Subcutaneous abdominal adipose tissue (tissue), 5 donors: ENCODE results near the gene UNC119B.

Experiments used
- H3K27ac ChIP-seq: one replicate; pipeline ENCODE4 v1.7.0; 2013; ENCODE audit warnings: low read depth, mild to moderate bottlenecking, inconsistent platforms, low read length, moderate library complexity
- H3K27me3 ChIP-seq, 5 donors: one replicate each; pipeline ENCODE4 v1.7.0; 2013; ENCODE audit warnings: low read length in 5 of 5, inconsistent platforms in 1 of 5; ENCODE audit not compliant: control insufficient read depth in 5 of 5, insufficient read depth in 4 of 5
- H3K36me3 ChIP-seq, 5 donors: one replicate each; pipeline ENCODE4 v1.7.0; 2013; ENCODE audit warnings: low read length in 5 of 5; ENCODE audit not compliant: control insufficient read depth in 5 of 5, insufficient read depth in 5 of 5
- H3K4me1 ChIP-seq, 5 donors: one replicate each; pipeline ENCODE4 v1.7.0; 2013; ENCODE audit warnings: low read length in 5 of 5, mild to moderate bottlenecking in 3 of 5, moderate library complexity in 1 of 5; ENCODE audit not compliant: control insufficient read depth in 5 of 5, insufficient read depth in 5 of 5
- H3K4me3 ChIP-seq, 5 donors: one replicate each; pipeline ENCODE4 v1.7.0; 2013; ENCODE audit warnings: low read length in 5 of 5, low read depth in 1 of 5
- H3K9ac ChIP-seq, 5 donors: one replicate each; pipeline ENCODE4 v1.7.0; 2013; ENCODE audit warnings: low read length in 5 of 5, mild to moderate bottlenecking in 4 of 5, moderate library complexity in 3 of 5
- H3K9me3 ChIP-seq, 5 donors: one replicate each; pipeline ENCODE4 v1.7.0; 2013; ENCODE audit warnings: low read length in 5 of 5; ENCODE audit not compliant: control insufficient read depth in 5 of 5
- donor health status: healthy.
- donor health status: healthy.
- donor health status: healthy.
- donor health status: healthy.
- donor health status: healthy.

The UNC119B gene

GRCh38 chr12:120738252-120739030, 28.2 kb downstream of the UNC119B start:
- Histone ChIP-seq H3K36me3 (peaks cover 0 to 49% (median 32%) of the 10 kb centered on the region in 5 donors), H3K9me3 (no peaks in the 10 kb centered on the region), H3K9ac (peak overlapping the region in 1 of 5 donors; percentile 25), H3K27ac (no peak overlapping the region), H3K27me3 (no peaks in the 10 kb centered on the region), H3K4me1 (peaks cover 5 to 22% (median 15%) of the 10 kb centered on the region in 5 donors), H3K4me3 (no peak overlapping the region)

GRCh38 chr12:120739031-120739762, 28.9 kb downstream of the UNC119B start:
- Histone ChIP-seq H3K27me3 (no peaks in the 10 kb centered on the region), H3K36me3 (peaks cover 0 to 45% (median 31%) of the 10 kb centered on the region in 5 donors), H3K4me1 (peaks cover under 1 to 16% (median 11%) of the 10 kb centered on the region in 5 donors), H3K27ac (no peak overlapping the region), H3K9ac (peak overlapping the region in 1 of 5 donors; percentile 29), H3K9me3 (no peaks in the 10 kb centered on the region), H3K4me3 (no peak overlapping the region)

DNA sequence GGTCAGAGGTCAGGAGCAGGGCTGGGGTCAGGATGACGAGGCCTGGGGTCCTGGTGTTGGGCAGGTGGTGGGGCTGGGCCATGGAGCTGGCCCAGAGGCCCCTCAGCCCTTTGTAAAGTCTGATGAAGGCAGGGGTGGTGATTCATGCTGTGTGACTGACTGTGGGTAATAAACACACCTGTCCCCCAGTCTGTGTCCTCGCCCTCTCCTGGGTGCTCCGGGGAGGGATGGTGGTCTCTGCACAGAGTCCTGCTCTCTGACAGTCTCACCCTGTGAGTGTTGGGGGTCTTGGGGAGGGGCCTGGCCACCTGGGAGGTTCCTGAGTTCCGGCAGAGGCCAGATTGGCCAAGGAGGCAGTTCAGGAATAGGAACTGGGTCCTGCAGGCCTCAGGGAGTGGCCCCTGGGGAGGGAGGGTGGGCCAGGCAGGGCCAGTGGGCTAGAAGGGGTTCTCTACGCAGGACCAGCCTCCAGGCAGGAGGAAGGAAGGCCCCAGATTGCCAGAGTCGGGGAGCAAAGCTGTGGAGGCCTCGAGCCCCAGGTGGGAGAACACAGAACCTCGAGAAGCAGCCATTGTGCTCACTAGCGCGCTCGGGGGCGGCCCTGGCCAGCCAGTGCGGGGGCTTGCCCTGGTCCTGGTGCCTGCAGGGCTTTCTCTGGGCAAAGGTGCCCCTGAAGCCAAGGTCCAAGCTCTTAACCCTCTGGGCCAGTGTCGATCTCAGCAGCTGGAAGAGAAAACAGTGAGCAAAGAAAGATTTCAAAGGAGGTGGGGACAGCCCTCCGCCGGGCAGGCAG, 29.8 kb downstream of the UNC119B start:
- no peak overlapping the region for H3K4me3 ChIP-seq
- peaks cover 0 to 44% (median 28%) of the 10 kb centered on the region in 5 donors for H3K36me3 ChIP-seq
- peaks cover 0 to 13% (median 8%) of the 10 kb centered on the region in 5 donors for H3K4me1 ChIP-seq
- peak overlapping the region in 1 of 5 donors; percentile 29 for H3K9ac ChIP-seq
- H3K27ac ChIP-seq = no peak overlapping the region
- H3K27me3 ChIP-seq = no peaks in the 10 kb centered on the region
- H3K9me3 ChIP-seq = no peaks in the 10 kb centered on the region

GRCh38 chr12:120740871-120741270, 30.6 kb downstream of the UNC119B start:
- Histone ChIP-seq H3K9me3 (no peaks in the 10 kb centered on the region), H3K4me1 (peaks cover 0 to 13% (median 8%) of the 10 kb centered on the region in 5 donors), H3K27ac (no peak overlapping the region), H3K27me3 (no peaks in the 10 kb centered on the region), H3K9ac (no peak overlapping the region), H3K4me3 (no peak overlapping the region), H3K36me3 (peaks cover 0 to 44% (median 28%) of the 10 kb centered on the region in 5 donors)

GRCh38 chr12:120741476-120742421, 31.5 kb downstream of the UNC119B start:
- Histone ChIP-seq H3K27ac (no peak overlapping the region), H3K4me1 (peaks cover 0 to 13% (median 8%) of the 10 kb centered on the region in 5 donors), H3K9me3 (no peaks in the 10 kb centered on the region), H3K36me3 (peaks cover 0 to 37% (median 25%) of the 10 kb centered on the region in 5 donors), H3K4me3 (no peak overlapping the region), H3K27me3 (no peaks in the 10 kb centered on the region), H3K9ac (no peak overlapping the region)

DNA sequence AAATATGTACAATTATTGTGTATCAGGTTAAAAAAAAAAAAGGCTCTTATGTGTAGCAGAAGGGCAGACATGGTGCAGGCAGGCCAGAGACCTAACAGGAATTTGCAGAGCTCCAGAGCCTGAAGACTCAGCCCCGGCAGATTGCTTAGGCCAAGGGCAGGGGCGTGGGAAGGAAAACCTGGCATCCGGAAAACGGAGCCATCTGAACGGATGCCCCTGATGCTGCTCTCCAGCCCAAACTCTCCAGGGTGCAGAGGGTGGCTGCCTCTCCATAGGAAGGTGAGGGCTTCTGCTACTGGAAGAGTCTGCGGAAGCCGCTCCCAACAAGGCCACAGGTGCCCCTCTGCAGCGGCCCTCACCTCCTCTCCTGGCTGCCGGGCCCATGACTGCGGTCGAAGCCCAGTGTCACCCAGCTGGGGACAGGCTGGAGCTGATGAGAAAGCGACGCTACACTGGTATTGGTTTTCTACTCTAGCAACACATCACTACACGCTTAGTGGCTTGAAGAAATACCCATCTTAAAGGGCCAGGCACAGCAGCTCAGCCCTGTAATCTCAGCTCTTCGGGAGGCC, 34.8 kb downstream of the UNC119B start:
- no peak overlapping the region for H3K27ac ChIP-seq

DNA sequence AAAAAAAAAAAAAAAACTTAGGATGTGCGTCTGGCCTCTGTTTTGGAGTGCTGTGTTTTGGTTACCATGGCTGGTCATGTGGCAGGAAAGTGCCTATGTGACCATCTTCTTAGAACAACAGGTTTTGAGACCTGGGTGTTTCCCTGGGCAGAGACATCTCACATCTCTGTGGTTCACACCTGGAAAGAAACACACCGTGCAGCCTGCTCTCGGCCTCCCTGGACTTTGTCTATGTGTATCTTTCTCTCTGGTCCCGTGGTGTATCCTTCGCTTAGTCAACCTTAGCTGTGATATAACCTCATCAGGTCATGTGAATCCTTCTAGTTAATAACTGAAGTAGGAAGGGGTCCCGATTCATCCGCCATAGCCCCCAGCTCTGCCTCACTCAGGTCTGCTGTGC, 38.0 kb downstream of the UNC119B start:
- H3K9ac ChIP-seq = no peak overlapping the region
- H3K4me1 ChIP-seq = no peaks in the 10 kb centered on the region
- no peaks in the 10 kb centered on the region for H3K36me3 ChIP-seq
- no peak overlapping the region for H3K27ac ChIP-seq
- no peaks in the 10 kb centered on the region for H3K9me3 ChIP-seq
- no peaks in the 10 kb centered on the region for H3K27me3 ChIP-seq
- H3K4me3 ChIP-seq = no peak overlapping the region

More for the DNA sequence above, 34.8 kb downstream of the UNC119B start:
- Histone ChIP-seq H3K9ac (no peak overlapping the region), H3K4me3 (no peak overlapping the region), H3K27me3 (no peaks in the 10 kb centered on the region), H3K4me1 (peaks cover 0 to 13% (median 8%) of the 10 kb centered on the region in 5 donors), H3K36me3 (peaks cover 0 to 5% (median 0%) of the 10 kb centered on the region in 5 donors), H3K9me3 (no peaks in the 10 kb centered on the region)

GRCh38 chr12:120749256-120749655, 39.0 kb downstream of the UNC119B start:
- H3K9me3 ChIP-seq = no peaks in the 10 kb centered on the region
- no peak overlapping the region for H3K27ac ChIP-seq
- H3K4me1 ChIP-seq = no peaks in the 10 kb centered on the region

DNA sequence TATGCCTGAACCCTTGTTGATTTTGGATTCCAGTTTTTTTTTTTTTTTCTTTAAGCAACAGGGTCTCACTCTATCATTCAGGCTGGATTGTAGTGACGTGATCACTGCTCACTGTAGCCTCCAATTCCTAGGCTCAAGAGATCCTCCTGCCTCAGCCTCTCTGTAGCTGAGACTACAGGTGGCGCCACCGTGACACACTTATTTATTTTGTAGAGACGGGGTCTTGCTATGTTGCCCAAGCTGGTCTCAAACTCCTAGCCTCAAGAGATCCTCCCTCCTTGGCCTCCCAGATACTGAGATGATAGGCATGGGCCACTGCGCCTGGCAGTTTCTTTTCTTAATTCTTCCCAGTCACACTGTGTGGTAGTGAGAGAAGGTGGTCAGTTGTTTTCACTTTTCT, 40.5 kb downstream of the UNC119B start:
- no peak overlapping the region for H3K27ac ChIP-seq
- H3K4me1 ChIP-seq = no peaks in the 10 kb centered on the region
- H3K9me3 ChIP-seq = no peaks in the 10 kb centered on the region
- no peaks in the 10 kb centered on the region for H3K27me3 ChIP-seq
- no peaks in the 10 kb centered on the region for H3K36me3 ChIP-seq
- H3K4me3 ChIP-seq = no peak overlapping the region
- H3K9ac ChIP-seq = no peak overlapping the region

More at GRCh38 chr12:120749256-120749655, 39.0 kb downstream of the UNC119B start:
- Histone ChIP-seq H3K4me3 (no peak overlapping the region), H3K9ac (no peak overlapping the region), H3K36me3 (no peaks in the 10 kb centered on the region), H3K27me3 (no peaks in the 10 kb centered on the region)
